Testis (tissue), 3 donors: Measurements from ENCODE around the gene PLD1. TPM values are rescaled to one million over a fixed set of nuclear protein-coding genes. Genes with fewer than 3 reads are reported as not detected.
A peak's percentile ranks its signal among the peaks of the same experiment; 100 is the strongest.

ENCODE experiments used
- DNase-seq: peaks from one replicate; pipeline ENCODE4 v3.0.0-alpha.2; 2019
- H3K27ac ChIP-seq, 2 donors: fragments of 200-600 bp; sonication (generic); one replicate each; pipeline ENCODE4 v1.5.1; 2019
- H3K27me3 ChIP-seq: fragments of 200-600 bp; sonication (generic); one replicate; pipeline ENCODE4 v1.5.1; 2019
- H3K36me3 ChIP-seq: fragments of 200-600 bp; sonication (generic); one replicate; pipeline ENCODE4 v1.5.1; 2017; ENCODE audit warnings: low read depth; ENCODE audit errors: missing control alignments
- H3K4me1 ChIP-seq: fragments of 200-600 bp; sonication (generic); one replicate; pipeline ENCODE4 v1.5.1; 2019
- H3K4me3 ChIP-seq, 2 donors: fragments of 200-600 bp; sonication (generic); one replicate each; pipeline ENCODE4 v1.5.1; 2017 to 2019
- H3K9me3 ChIP-seq: fragments of 200-600 bp; sonication (generic); one replicate; pipeline ENCODE4 v1.5.1; 2017
- POLR2A ChIP-seq: fragments of 450-650 bp; IDR thresholded peaks from one replicate; pipeline ENCODE4 v1.6.1; 2017; ENCODE audit warnings: antibody characterized with exemption, mild to moderate bottlenecking, moderate library complexity
- WGBS, 2 donors: methylation state at CpG; one replicate each; pipeline ENCODE4 v1.1.5; 2018; 5-methylcytosine and 5-hydroxymethylcytosine counted together
- intact Hi-C: fragments of 100-400 bp; cut with DNase I; formaldehyde crosslinking; loops from one replicate; pipeline ENCODE4 v1.15.1; 2023; ENCODE audit warnings: low total_unique reads
- polyA plus RNA-seq: library from polyadenylated mRNA; stranded (reverse); fragments of 350-450 nt; fragmentation: Illumina TruSeq; extraction: RNeasy Lipid Tissue Mini Kit (QIAGEN cat#74804); gene quantifications from one replicate; pipeline ENCODE4 v1.2.3, GENCODE V29; 2014; ENCODE audit warnings: low read depth, low replicate concordance; ENCODE audit not compliant: insufficient read depth
- total RNA-seq, 2 donors: library from RNA; depleted of rRNA; stranded (reverse); fragments of >200 nt; gene quantifications; one replicate each; pipeline ENCODE4 v1.2.3, GENCODE V29; 2016
- TF ChIP-seq, protein P1 (sequence below), 3 experiments: fragments of 450-650 bp in 2 of 3; fragments of 200-600 bp in 1 of 3; sonication (generic) in 1 of 3; IDR thresholded peaks; one replicate each; pipeline ENCODE4 v1.5.1; 2016 to 2019; ENCODE audit warnings: antibody characterized with exemption in 3 of 3, mild to moderate bottlenecking in 2 of 3, moderate library complexity in 1 of 3

Gene PLD1
- total and polyA plus RNA-seq, 3 donors from 2014 or later: 10.7 to 27.4 (median 19.1) TPM

DNA sequence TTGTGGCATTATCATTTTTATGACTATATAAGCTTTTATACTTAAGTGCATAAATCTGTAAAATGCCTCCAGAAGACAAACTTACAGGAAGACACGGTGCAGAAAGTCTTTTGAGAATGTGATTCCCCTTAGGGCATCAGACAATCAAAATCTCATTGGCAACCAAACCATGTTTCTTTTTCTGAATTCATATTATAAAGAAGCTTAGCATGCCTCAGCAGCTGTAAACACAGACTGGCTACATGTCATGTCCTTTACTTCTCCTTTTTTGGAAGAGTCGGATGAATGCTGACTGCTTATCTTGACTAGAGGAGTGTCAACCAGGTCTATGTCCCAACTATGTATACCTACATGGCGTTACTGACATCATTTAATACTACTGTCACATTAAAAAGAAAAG lies 150.1 kb downstream of the PLD1 start:
- no peak for DNase-seq
- H3K27me3 ChIP-seq: no peaks in the 10 kb centered on the region
- no peaks in the 10 kb centered on the region for H3K36me3 ChIP-seq
- no peaks in the 10 kb centered on the region for H3K9me3 ChIP-seq
- intact Hi-C loops: no loop called here
- WGBS, 2 donors: 73 to 75% methylated on average over 3 of the region's 3 CpGs
- no peak overlapping the region for H3K4me3 ChIP-seq
- no peak overlapping the region for H3K27ac ChIP-seq
- TF ChIP-seq, protein P1, sequence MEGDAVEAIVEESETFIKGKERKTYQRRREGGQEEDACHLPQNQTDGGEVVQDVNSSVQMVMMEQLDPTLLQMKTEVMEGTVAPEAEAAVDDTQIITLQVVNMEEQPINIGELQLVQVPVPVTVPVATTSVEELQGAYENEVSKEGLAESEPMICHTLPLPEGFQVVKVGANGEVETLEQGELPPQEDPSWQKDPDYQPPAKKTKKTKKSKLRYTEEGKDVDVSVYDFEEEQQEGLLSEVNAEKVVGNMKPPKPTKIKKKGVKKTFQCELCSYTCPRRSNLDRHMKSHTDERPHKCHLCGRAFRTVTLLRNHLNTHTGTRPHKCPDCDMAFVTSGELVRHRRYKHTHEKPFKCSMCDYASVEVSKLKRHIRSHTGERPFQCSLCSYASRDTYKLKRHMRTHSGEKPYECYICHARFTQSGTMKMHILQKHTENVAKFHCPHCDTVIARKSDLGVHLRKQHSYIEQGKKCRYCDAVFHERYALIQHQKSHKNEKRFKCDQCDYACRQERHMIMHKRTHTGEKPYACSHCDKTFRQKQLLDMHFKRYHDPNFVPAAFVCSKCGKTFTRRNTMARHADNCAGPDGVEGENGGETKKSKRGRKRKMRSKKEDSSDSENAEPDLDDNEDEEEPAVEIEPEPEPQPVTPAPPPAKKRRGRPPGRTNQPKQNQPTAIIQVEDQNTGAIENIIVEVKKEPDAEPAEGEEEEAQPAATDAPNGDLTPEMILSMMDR (IDR thresholded peaks at IDR 0.05): no peak
- TF ChIP-seq POLR2A: no peak
- H3K4me1 ChIP-seq: no peaks in the 10 kb centered on the region

DNA sequence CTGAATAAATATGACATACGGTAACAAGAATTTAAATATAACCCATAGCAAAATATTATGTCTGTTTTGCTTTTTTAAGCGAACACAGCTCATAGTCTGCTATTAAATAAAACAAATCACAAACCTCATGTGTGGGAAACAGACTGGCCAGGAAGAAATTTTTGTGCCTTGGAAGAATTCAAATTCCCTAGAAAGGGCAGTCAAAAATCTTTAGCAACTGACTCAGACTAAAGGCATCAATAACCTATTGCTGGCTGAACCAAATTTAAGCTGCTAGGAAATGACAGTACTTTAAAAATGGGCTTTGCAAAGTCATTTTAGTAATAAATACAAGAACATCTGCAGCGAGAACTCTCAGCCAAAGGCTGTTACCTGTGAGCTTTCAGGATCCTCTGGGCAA lies 151.4 kb downstream of the PLD1 start:
- WGBS, 2 donors: 87 to 90% methylated on average over 3 of the region's 3 CpGs
- intact Hi-C loops: loop anchor here (10.0 kb wide), 1 partner anchor 116 kb away; no protein-coding TSS in a partner anchor

DNA sequence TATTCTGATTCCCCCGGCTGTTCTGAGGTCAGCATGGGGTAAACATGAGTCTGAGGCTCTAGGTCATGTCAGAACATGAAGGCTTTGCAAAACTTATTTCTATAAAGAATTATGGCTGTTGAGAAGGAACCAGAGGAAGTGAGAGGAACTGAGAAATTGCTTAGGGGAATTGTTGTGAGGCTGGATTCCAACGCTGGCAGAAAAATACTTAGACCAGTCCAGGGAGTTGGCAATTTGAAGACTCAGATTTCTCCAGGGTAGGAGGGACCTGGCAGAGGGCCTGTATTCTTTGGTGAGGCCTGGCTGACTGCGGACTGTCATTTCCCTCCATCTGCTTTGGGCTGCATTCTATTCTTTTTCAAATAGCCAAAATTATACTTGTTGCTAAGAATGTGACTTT lies 155.5 kb downstream of the PLD1 start:
- no peak overlapping the region for H3K4me3 ChIP-seq
- DNase-seq: peak; percentile 57
- WGBS, 2 donors: 39 to 42% methylated on average over 3 of the region's 3 CpGs
- TF ChIP-seq, protein P1 (IDR thresholded peaks at IDR 0.05): no peak
- no peak for TF ChIP-seq POLR2A
- no peak overlapping the region for H3K27ac ChIP-seq
- intact Hi-C loops: loop anchor here (10.0 kb wide), 1 partner anchor 120 kb away; no protein-coding TSS in a partner anchor
- H3K9me3 ChIP-seq: no peaks in the 10 kb centered on the region
- H3K4me1 ChIP-seq: peaks cover 2% of the 10 kb centered on the region
- no peaks in the 10 kb centered on the region for H3K36me3 ChIP-seq
- H3K27me3 ChIP-seq: no peaks in the 10 kb centered on the region

More for the DNA sequence above, 151.4 kb downstream of the PLD1 start:
- no peaks in the 10 kb centered on the region for H3K36me3 ChIP-seq
- no peaks in the 10 kb centered on the region for H3K27me3 ChIP-seq
- no peak overlapping the region for H3K27ac ChIP-seq
- no peak for TF ChIP-seq POLR2A
- TF ChIP-seq, protein P1 (IDR thresholded peaks at IDR 0.05): no peak
- H3K9me3 ChIP-seq: no peaks in the 10 kb centered on the region
- DNase-seq: no peak
- no peak overlapping the region for H3K4me3 ChIP-seq
- no peaks in the 10 kb centered on the region for H3K4me1 ChIP-seq

DNA sequence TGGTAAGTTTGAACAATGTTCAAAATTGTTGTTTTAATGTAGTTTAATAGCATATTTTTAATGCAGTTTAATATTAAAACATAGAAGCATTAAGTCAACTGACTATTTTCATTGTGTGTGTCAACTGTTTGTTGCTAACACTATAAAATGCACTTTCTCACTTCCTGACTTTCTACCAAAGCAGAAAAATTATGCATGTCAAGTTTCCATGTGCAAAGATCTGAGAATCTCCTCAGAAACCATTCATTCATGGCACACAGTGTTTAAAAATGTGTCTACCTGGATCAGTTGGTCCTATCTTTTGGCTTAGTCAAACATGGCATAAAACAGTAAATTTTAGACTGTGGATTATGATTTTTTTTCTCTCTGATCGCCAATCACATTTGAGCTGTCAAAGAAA lies 156.0 kb downstream of the PLD1 start:
- Histone ChIP-seq H3K36me3 (no peaks in the 10 kb centered on the region), H3K27me3 (no peaks in the 10 kb centered on the region), H3K4me3 (no peak overlapping the region), H3K4me1 (peaks cover 6% of the 10 kb centered on the region), H3K9me3 (no peaks in the 10 kb centered on the region), H3K27ac (no peak overlapping the region)
- WGBS, 2 donors: 65 to 94% methylated on average over 1 of the region's 1 CpG
- intact Hi-C loops: loop anchor here (10.0 kb wide), 1 partner anchor 120 kb away; no protein-coding TSS in a partner anchor
- TF ChIP-seq, protein P1 (IDR thresholded peaks at IDR 0.05): no peak
- no peak for TF ChIP-seq POLR2A
- no peak for DNase-seq

DNA sequence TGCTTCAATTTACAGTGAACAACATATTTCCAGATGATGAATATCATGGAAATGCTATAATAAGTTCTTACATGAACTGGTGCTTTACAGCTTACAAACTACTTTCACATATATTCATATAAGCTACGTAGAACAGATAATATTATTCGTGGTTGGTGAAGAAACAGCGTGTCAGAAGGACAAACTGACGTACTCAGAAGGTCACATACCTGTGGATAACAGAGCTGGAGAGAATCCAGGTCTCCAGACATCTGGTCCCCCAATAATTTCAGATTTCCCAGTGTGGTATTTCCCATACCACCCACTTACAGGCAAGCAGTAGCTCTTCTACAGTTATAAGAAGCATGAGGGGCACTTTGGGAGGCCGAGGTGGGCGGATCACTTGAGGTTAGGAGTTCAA lies 156.6 kb downstream of the PLD1 start:
- no peak for DNase-seq
- WGBS, 2 donors: 75 to 88% methylated on average over 6 of the region's 6 CpGs
- H3K4me3 ChIP-seq: no peak overlapping the region
- no peaks in the 10 kb centered on the region for H3K27me3 ChIP-seq
- intact Hi-C loops: loop anchor here (10.0 kb wide), 1 partner anchor 121 kb away; no protein-coding TSS in a partner anchor
- TF ChIP-seq POLR2A: no peak
- TF ChIP-seq, protein P1 (IDR thresholded peaks at IDR 0.05): no peak
- no peaks in the 10 kb centered on the region for H3K9me3 ChIP-seq
- no peak overlapping the region for H3K27ac ChIP-seq
- no peaks in the 10 kb centered on the region for H3K36me3 ChIP-seq
- H3K4me1 ChIP-seq: peaks cover 7% of the 10 kb centered on the region
